Heart right ventricle (tissue), 16 donors: ENCODE measurements around the gene RNF182. TPM values are rescaled to one million over a fixed set of nuclear protein-coding genes. Genes with fewer than 3 reads are reported as not detected.
"Not testable (repeated sequence)": the region's sequence is repeated elsewhere in the genome, so short reads cannot be mapped to it uniquely, and the experiment has no call there.

ENCODE experiments used
- ATAC-seq, 8 donors: fragments of 200-7000 bp; cut with Tn5 transposase; one replicate each; pipeline ENCODE4 v1.9.1; 2020; ENCODE audit warnings: mild to moderate bottlenecking in 8 of 8, moderate library complexity in 8 of 8, moderate number of reproducible peaks in 1 of 8
- DNase-seq, 2 donors: peaks; one replicate each; pipeline ENCODE4 v3.0.0-alpha.2; 2020
- H3K27ac ChIP-seq, 10 donors: fragments of 200-600 bp; sonication (generic) in 2 of 10; one replicate each; pipeline versions ENCODE4 v1.5.0 to v1.8.0; 2020 to 2022; ENCODE audit warnings: mild to moderate bottlenecking in 3 of 10
- H3K27me3 ChIP-seq, 7 donors: fragments of 200-600 bp; one replicate each; pipeline ENCODE4 v1.8.0; 2021 to 2022; ENCODE audit warnings: mild to moderate bottlenecking in 2 of 7
- H3K36me3 ChIP-seq, 9 donors: fragments of 200-600 bp; sonication (generic) in 1 of 9; one replicate each; pipeline versions ENCODE4 v1.5.0 to v1.8.0; 2020 to 2022; ENCODE audit warnings: mild to moderate bottlenecking in 2 of 9
- H3K4me1 ChIP-seq, 9 donors: fragments of 200-600 bp; sonication (generic) in 1 of 9; one replicate each; pipeline versions ENCODE4 v1.5.0 to v1.8.0; 2020 to 2022; ENCODE audit warnings: mild to moderate bottlenecking in 4 of 9
- H3K4me3 ChIP-seq, 10 donors: fragments of 200-600 bp; sonication (generic) in 2 of 10; one replicate each; pipeline versions ENCODE4 v1.5.0 to v1.8.0; 2020 to 2022; ENCODE audit warnings: mild to moderate bottlenecking in 7 of 10, moderate library complexity in 2 of 10
- H3K9me3 ChIP-seq, 11 donors: fragments of 200-600 bp in 10 of 11; sonication (generic) in 2 of 11; one replicate each; pipeline versions ENCODE4 v1.5.0 to v1.8.0; 2013 to 2022; ENCODE audit warnings: mild to moderate bottlenecking in 2 of 11, control low read depth in 1 of 11, moderate library complexity in 1 of 11
- WGBS, 2 donors: extraction: QIAGEN DNeasy Blood & Tissue Kit; methylation state at CpG; one replicate each; pipeline ENCODE4 v1.1.7; 2013; ENCODE audit warnings: inconsistent platforms in 1 of 2; 5-methylcytosine and 5-hydroxymethylcytosine counted together
- intact Hi-C, 10 donors: fragments of 100-400 bp; cut with DNase I; formaldehyde crosslinking; loops; one replicate each; pipeline versions ENCODE4 v1.11.1 to v1.14.2; 2022
- long read RNA-seq, 3 donors: library from polyadenylated mRNA; unstranded; transcript quantifications; one replicate each; pipeline ENCODE4 v2.0.0, GENCODE V29; 2020 to 2021
- polyA plus RNA-seq, 2 donors: library from polyadenylated mRNA; stranded (reverse); fragments of 200-250 nt; gene quantifications; one replicate each; pipeline ENCODE4 v1.2.3, GENCODE V29; 2013
- total RNA-seq, 10 donors: library from RNA; stranded (reverse); fragmentation: NEBNext Ultra II Directional in 3 of 10; extraction: Animal tissue kit (Norgen Biotek cat#: 25700) in 3 of 10; gene quantifications; one replicate each; pipeline versions ENCODE4 v1.2.1 to v1.2.4, GENCODE V29; 2021 to 2023
- TF ChIP-seq, protein P1 (sequence below), 9 donors: fragments of 200-600 bp; sonication (generic) in 2 of 9; IDR thresholded peaks; one replicate each; pipeline versions ENCODE4 v1.5.0 to v1.8.0; 2021 to 2022; ENCODE audit warnings: antibody characterized with exemption in 9 of 9, mild to moderate bottlenecking in 5 of 9, moderate library complexity in 1 of 9
- donor health status: Arrhythmogenic right ventricular cardiomyopathy.
- donor health status: ischemic (EF 13 %, LVEDD 7.1; RV severe dilation, severe dysfunction).
- donor health status: healthy with polysubstance abuse.
- donor health status: DM: no; HTN: yes; CAD: no.
- donor health status: DM: no; HTN: no; CAD: no.
- donor health status: ischemic (EF 25% LVEDD 6.9; RV normal size, moderate dysfunction).
- donor health status: ischemic (EF 25% LVEDD 5.7; RV mildly dilated, moderate dysfunction).
- donor health status: healthy.
- donor health status: DM: yes; HTN: yes; CAD: no.
- donor health status: Ischemic cardiomyopathy.
- donor health status: ischemic (EF 35%, LVEDD 5.7; RV mildly dilated, moderate dysfunction).
- donor health status: nonischemic (EF 11% LVEDD 7.7; RV severe dilation, severe dysfunction).
- donor health status: DM: yes; HTN: yes; CAD: no.
- donor health status: PGD.
- donor health status: ischemic (EF 29% LVEDD 5.4; RV normal size, mild dysfunction).
- donor health status: nonischemic (EF 23%, LVEDD 6.1; RV moderate dilation, normal function).

The RNF182 gene
- under 1 TPM in 1 of 10 donors, not detected in 9; 0.07 TPM for total RNA-seq
- under 1 TPM in 1 of 2 donors, not detected in 1; 0.06 TPM for polyA plus RNA-seq
- long read RNA-seq, donor 1: 0 reads
- long read RNA-seq, donor 2: 0 reads
- long read RNA-seq, donor 3: 0 reads

GRCh38 chr6:13924949-13925881 lies at the start of gene RNF182:
Gene RNF182 (plus strand): TSS chr6:13924952. CDS start chr6:13977120, 52,168 bp downstream.
- TF ChIP-seq, protein P1, sequence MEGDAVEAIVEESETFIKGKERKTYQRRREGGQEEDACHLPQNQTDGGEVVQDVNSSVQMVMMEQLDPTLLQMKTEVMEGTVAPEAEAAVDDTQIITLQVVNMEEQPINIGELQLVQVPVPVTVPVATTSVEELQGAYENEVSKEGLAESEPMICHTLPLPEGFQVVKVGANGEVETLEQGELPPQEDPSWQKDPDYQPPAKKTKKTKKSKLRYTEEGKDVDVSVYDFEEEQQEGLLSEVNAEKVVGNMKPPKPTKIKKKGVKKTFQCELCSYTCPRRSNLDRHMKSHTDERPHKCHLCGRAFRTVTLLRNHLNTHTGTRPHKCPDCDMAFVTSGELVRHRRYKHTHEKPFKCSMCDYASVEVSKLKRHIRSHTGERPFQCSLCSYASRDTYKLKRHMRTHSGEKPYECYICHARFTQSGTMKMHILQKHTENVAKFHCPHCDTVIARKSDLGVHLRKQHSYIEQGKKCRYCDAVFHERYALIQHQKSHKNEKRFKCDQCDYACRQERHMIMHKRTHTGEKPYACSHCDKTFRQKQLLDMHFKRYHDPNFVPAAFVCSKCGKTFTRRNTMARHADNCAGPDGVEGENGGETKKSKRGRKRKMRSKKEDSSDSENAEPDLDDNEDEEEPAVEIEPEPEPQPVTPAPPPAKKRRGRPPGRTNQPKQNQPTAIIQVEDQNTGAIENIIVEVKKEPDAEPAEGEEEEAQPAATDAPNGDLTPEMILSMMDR (IDR thresholded peaks at IDR 0.05): no peak
- Histone ChIP-seq H3K4me1 (peaks cover 0 to 17% (median 13%) of the 10 kb centered on the region in 9 donors), H3K36me3 (no peaks in the 10 kb centered on the region), H3K9me3 (peaks cover 0 to 3% (median 0%) of the 10 kb centered on the region in 11 donors), H3K27me3 (peaks cover 8 to 97% (median 70%) of the 10 kb centered on the region in 7 donors), H3K27ac (no peak within 1 kb of the TSS), H3K4me3 (peak within 1 kb of the TSS in 9 of 10 donors; percentile 23 to 52 (median 45))
- intact Hi-C loops: loop anchor here in 1 of 10 donors (5.0 kb wide), 1 partner anchor 1188 kb away; no protein-coding TSS in a partner anchor
- no peak for DNase-seq
- WGBS, 2 donors: 2 to 3% methylated on average over 42 to 60 of the region's 65 CpGs
- peak in 4 of 8 donors; percentile 38 to 76 (median 64) for ATAC-seq

- peaks cover 7 to 16% (median 10%) of the 10 kb centered on the region in 9 donors for H3K4me1 ChIP-seq
- TF ChIP-seq, protein P1 (IDR thresholded peaks at IDR 0.05): no peak
- DNase-seq (no peak), ATAC-seq (no peak)
- no peak overlapping the region for H3K27ac ChIP-seq
- intact Hi-C loops: loop anchor here in 2 of 10 donors (10.0 kb wide), 1 partner anchor 82 kb away; no protein-coding TSS in a partner anchor
- peaks cover 0 to 9% (median 0%) of the 10 kb centered on the region in 11 donors for H3K9me3 ChIP-seq
- no peaks in the 10 kb centered on the region for H3K36me3 ChIP-seq
- H3K4me3 ChIP-seq: no peak overlapping the region
- H3K27me3 ChIP-seq: peaks cover 0 to 2% (median 0%) of the 10 kb centered on the region in 7 donors
Measured at GRCh38 chr6:13877051-13877450, 47.7 kb upstream of the RNF182 start.

GRCh38 chr6:13880061-13880663 lies 44.6 kb upstream of the RNF182 start:
- H3K4me1 ChIP-seq, H3K9me3 ChIP-seq, ATAC-seq, H3K27me3 ChIP-seq, intact Hi-C loops, H3K27ac ChIP-seq, DNase-seq, H3K4me3 ChIP-seq, H3K36me3 ChIP-seq: not testable (repeated sequence)
- 74 to 83% methylated on average over 12 of the region's 12 CpGs for WGBS, 2 donors

DNA sequence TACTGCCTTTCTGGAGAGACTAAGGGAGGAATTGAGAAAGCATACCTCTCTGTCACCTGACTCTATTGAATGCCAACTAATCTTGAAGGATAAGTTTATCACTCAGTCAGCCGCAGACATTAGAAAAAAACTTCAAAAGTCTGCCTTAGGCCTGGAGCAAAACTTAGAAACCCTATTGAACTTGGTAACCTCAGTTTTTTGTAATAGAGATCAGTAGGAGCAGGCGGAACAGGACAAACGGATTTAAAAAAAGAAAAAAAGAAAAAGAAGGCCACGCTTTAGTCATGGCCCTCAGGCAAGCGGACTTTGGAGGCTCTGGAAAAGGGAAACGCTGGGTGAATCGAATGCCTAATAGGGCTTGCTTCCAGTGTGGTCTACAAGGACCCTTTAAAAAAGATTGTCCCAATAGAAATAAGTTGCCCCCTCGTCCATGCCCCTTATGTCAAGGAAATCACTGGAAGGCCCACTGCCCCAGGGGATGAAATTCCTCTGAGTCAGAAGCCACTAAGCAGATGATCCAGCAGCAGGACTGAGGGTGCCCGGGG lies 43.1 kb upstream of the RNF182 start:
- no peaks in the 10 kb centered on the region for H3K4me1 ChIP-seq
- intact Hi-C loops: no loop called here
- 73 to 78% methylated on average over 9 of the region's 9 CpGs for WGBS, 2 donors
- ATAC-seq (no peak), DNase-seq (no peak)
- no peak overlapping the region for H3K27ac ChIP-seq
- TF ChIP-seq, protein P1 (IDR thresholded peaks at IDR 0.05): no peak
- H3K36me3 ChIP-seq: no peaks in the 10 kb centered on the region
- H3K9me3 ChIP-seq: peaks cover 0 to 9% (median 0%) of the 10 kb centered on the region in 11 donors
- H3K4me3 ChIP-seq: no peak overlapping the region
- peaks cover 0 to 2% (median 0%) of the 10 kb centered on the region in 7 donors for H3K27me3 ChIP-seq
